IPS-18a (cell line): ENCODE results near the gene EYS.
"Not testable (repeated sequence)": the region's sequence is repeated elsewhere in the genome, so short reads cannot be mapped to it uniquely, and the experiment has no call there.

ENCODE experiments used
- H3K27ac ChIP-seq: one replicate; pipeline ENCODE4 v1.5.1; 2013; ENCODE audit warnings: low read length
- H3K27me3 ChIP-seq: one replicate; pipeline ENCODE4 v1.6.1; 2013; ENCODE audit warnings: mild to moderate bottlenecking, low read length; ENCODE audit not compliant: control insufficient read depth, insufficient read depth
- H3K36me3 ChIP-seq: one replicate; pipeline ENCODE4 v1.6.1; 2013; ENCODE audit warnings: low read depth, low read length; ENCODE audit not compliant: control insufficient read depth
- H3K4me1 ChIP-seq: one replicate; pipeline ENCODE4 v1.6.1; 2013; ENCODE audit warnings: low read depth, low read length; ENCODE audit not compliant: control insufficient read depth
- H3K4me3 ChIP-seq: one replicate; pipeline ENCODE4 v1.5.1; 2013; ENCODE audit warnings: low read length
- H3K9ac ChIP-seq: one replicate; pipeline ENCODE4 v1.6.1; 2013; ENCODE audit warnings: mild to moderate bottlenecking, low read length, moderate library complexity
- H3K9me3 ChIP-seq: one replicate; pipeline ENCODE4 v1.6.1; 2013; ENCODE audit warnings: low read depth, low read length; ENCODE audit not compliant: control insufficient read depth

The EYS gene

GRCh38 chr6:63943826-63944225 is 1763.2 kb downstream of the EYS start:
- Histone ChIP-seq H3K9ac (no peak overlapping the region), H3K4me3 (no peak overlapping the region), H3K36me3 (no peaks in the 10 kb centered on the region), H3K27ac (peak overlapping the region; percentile 16), H3K27me3 (no peaks in the 10 kb centered on the region), H3K9me3 (no peaks in the 10 kb centered on the region), H3K4me1 (peaks cover 6% of the 10 kb centered on the region)

GRCh38 chr6:63941747-63942470 is 1765.1 kb downstream of the EYS start:
- Histone ChIP-seq H3K27ac (no peak overlapping the region), H3K9ac (no peak overlapping the region), H3K4me1 (peaks cover 6% of the 10 kb centered on the region), H3K36me3 (no peaks in the 10 kb centered on the region), H3K4me3 (no peak overlapping the region), H3K27me3 (no peaks in the 10 kb centered on the region), H3K9me3 (no peaks in the 10 kb centered on the region)

GRCh38 chr6:63940056-63940455 is 1767.0 kb downstream of the EYS start:
- Histone ChIP-seq H3K27ac (no peak overlapping the region), H3K4me3 (no peak overlapping the region), H3K4me1 (peaks cover 6% of the 10 kb centered on the region), H3K36me3 (no peaks in the 10 kb centered on the region), H3K27me3 (no peaks in the 10 kb centered on the region), H3K9me3 (no peaks in the 10 kb centered on the region), H3K9ac (no peak overlapping the region)

- Histone ChIP-seq H3K27ac (no peak overlapping the region), H3K9me3 (no peaks in the 10 kb centered on the region), H3K9ac (no peak overlapping the region), H3K36me3 (no peaks in the 10 kb centered on the region), H3K4me3 (no peak overlapping the region), H3K27me3 (no peaks in the 10 kb centered on the region), H3K4me1 (no peaks in the 10 kb centered on the region)
These were observed 1770.6 kb downstream of the EYS start for GRCh38 chr6:63936399-63936798.

- Histone ChIP-seq H3K4me3 (no peak overlapping the region), H3K36me3 (no peaks in the 10 kb centered on the region), H3K27ac (no peak overlapping the region), H3K4me1 (no peaks in the 10 kb centered on the region), H3K9me3 (no peaks in the 10 kb centered on the region), H3K27me3 (no peaks in the 10 kb centered on the region), H3K9ac (no peak overlapping the region)
These were observed 1771.3 kb downstream of the EYS start for GRCh38 chr6:63935732-63936131.

- H3K27me3 ChIP-seq, H3K9ac ChIP-seq, H3K27ac ChIP-seq, H3K4me3 ChIP-seq, H3K9me3 ChIP-seq, H3K4me1 ChIP-seq, H3K36me3 ChIP-seq: not testable (repeated sequence)
These were observed 1773.1 kb downstream of the EYS start for GRCh38 chr6:63933948-63934347.

GRCh38 chr6:63930848-63931247 is 1776.2 kb downstream of the EYS start:
- Histone ChIP-seq H3K9ac (no peak overlapping the region), H3K4me3 (no peak overlapping the region), H3K27ac (no peak overlapping the region), H3K27me3 (no peaks in the 10 kb centered on the region), H3K9me3 (no peaks in the 10 kb centered on the region), H3K36me3 (no peaks in the 10 kb centered on the region), H3K4me1 (no peaks in the 10 kb centered on the region)

GRCh38 chr6:63929111-63929510 is 1777.9 kb downstream of the EYS start:
- no peak overlapping the region for H3K9ac ChIP-seq
- no peak overlapping the region for H3K27ac ChIP-seq
- H3K27me3 ChIP-seq, result no peaks in the 10 kb centered on the region
- no peaks in the 10 kb centered on the region for H3K36me3 ChIP-seq
- no peaks in the 10 kb centered on the region for H3K4me1 ChIP-seq
- H3K4me3 ChIP-seq, result no peak overlapping the region
- H3K9me3 ChIP-seq, result no peaks in the 10 kb centered on the region

GRCh38 chr6:63928613-63929012 is 1778.4 kb downstream of the EYS start:
- Histone ChIP-seq H3K4me1 (no peaks in the 10 kb centered on the region), H3K27ac (no peak overlapping the region), H3K27me3 (no peaks in the 10 kb centered on the region), H3K9ac (no peak overlapping the region), H3K4me3 (no peak overlapping the region), H3K36me3 (no peaks in the 10 kb centered on the region), H3K9me3 (no peaks in the 10 kb centered on the region)

GRCh38 chr6:63926950-63927927 is 1779.8 kb downstream of the EYS start:
- Histone ChIP-seq H3K4me1 (no peaks in the 10 kb centered on the region), H3K9ac (no peak overlapping the region), H3K36me3 (no peaks in the 10 kb centered on the region), H3K27me3 (no peaks in the 10 kb centered on the region), H3K9me3 (no peaks in the 10 kb centered on the region), H3K4me3 (no peak overlapping the region), H3K27ac (no peak overlapping the region)

- H3K4me3 ChIP-seq, result no peak overlapping the region
- no peaks in the 10 kb centered on the region for H3K27me3 ChIP-seq
- H3K36me3 ChIP-seq, result no peaks in the 10 kb centered on the region
- H3K4me1 ChIP-seq, result no peaks in the 10 kb centered on the region
- H3K9ac ChIP-seq, result no peak overlapping the region
- no peak overlapping the region for H3K27ac ChIP-seq
- H3K9me3 ChIP-seq, result no peaks in the 10 kb centered on the region
These were observed 1780.7 kb downstream of the EYS start for GRCh38 chr6:63926258-63926780.
